HG03060 (cell line): Measurements from ENCODE around the gene MGLL.

Source experiments
- ATAC-seq: cut with Tn5 transposase; IDR thresholded peaks from one replicate; pipeline ENCODE4 v1.9.1; 2021; ENCODE audit warnings: low read depth, moderate number of reproducible peaks; ENCODE audit not compliant: unreplicated experiment

MGLL gene

GRCh38 chr3:127646501-127647046 is 175.7 kb downstream of the MGLL start:
- no peak for ATAC-seq

- no peak for ATAC-seq
Observed at GRCh38 chr3:127645371-127646015, 176.8 kb downstream of the MGLL start.

DNA sequence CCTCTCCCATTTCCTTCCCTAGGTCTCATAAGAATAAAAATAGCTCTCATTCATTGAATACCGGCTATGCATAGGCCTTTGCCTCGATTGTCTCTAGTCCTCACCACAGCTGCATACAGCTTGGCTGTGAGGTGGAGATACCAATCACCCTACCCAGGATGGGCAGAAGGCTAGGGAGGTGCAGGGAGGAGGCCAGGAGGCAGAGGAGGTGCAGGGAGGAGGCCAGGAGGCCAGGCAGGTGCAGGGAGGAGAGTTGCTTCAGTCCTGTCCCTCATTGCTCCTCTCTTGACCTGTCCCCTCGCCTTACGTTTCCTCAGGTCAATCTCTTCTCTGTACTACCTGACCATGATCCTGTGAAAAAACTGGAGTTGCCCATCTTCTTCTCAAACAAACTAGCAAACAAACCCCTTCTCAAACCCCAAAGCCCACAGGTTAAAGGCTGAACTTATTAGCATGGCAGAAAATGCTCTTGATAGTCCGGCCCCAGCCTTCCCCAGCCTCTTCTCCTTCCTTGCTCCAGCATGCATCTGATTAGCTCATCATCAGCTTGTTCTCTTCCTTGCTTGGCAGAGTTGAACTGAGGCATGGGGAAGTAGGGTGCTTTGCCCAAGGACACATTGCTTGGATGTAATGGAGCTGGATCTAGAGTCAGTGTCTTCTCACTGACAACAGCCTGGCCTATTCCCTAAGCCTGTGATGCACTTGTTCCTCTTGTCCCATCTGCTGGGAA is 177.5 kb downstream of the MGLL start:
- no peak for ATAC-seq

DNA sequence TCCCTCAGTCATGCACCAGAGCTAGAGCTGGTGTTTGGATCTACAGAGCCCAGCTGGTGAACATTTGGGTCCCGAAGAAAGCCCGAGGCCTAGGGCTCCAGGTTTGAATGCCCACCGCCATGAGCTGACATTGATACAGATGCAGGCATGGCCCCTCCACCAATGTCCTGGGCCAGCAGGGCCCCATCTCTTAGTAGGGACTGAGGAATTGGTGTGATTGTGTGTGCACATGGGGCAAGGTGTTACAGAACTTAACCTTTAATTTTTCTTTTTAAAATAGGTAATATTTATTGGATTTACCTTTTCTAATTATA is 182.3 kb downstream of the MGLL start:
- no peak for ATAC-seq

DNA sequence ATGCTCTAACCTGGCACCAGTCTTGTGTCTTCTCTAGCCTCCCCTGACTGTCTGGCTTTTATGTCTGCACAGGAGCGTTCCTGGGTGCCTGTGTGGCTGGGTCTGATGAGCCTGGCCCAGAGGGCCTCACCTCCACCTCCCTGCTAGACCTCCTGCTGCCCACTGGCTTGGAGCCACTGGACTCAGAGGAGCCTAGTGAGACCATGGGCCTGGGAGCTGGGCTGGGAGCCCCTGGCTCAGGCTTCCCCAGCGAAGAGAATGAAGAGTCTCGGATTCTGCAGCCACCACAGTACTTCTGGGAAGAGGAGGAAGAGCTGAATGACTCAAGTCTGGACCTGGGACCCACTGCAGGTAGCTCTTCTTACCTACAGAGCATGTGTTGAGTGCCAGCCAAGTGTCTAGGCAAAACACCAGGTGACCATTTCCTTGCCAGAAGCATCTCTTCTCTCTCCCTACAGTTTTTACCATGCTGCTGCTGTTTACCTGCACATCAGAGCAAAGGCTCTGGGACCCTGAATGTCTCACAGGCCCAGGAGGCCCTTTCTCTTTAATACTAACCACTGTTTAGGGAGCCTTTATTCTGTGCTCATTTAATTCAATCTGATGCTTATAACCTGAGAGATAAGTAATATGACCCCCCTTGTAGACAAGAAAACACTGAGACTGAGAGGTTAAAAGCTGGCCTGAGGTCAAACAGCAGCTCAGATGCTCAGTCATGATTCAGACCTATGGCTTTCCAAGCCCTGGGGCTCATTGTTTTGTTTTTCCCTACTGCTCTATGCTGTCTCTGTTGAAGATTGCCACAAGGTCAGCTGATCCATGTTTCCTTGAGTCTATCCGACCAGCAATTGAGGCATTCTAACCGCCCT is 182.9 kb downstream of the MGLL start:
- no peak for ATAC-seq
